G401.6 (cell line): ENCODE results near the gene CTAGE6.
"Not testable (repeated sequence)": the region's sequence is repeated elsewhere in the genome, so short reads cannot be mapped to it uniquely, and the experiment has no call there.

Experiments used
- FAIRE-seq: peaks from 2 replicates; lab custom pipeline; 2012; peaks lifted over from hg19 to GRCh38; lab: Jason Lieb, UNC

The CTAGE6 gene

DNA sequence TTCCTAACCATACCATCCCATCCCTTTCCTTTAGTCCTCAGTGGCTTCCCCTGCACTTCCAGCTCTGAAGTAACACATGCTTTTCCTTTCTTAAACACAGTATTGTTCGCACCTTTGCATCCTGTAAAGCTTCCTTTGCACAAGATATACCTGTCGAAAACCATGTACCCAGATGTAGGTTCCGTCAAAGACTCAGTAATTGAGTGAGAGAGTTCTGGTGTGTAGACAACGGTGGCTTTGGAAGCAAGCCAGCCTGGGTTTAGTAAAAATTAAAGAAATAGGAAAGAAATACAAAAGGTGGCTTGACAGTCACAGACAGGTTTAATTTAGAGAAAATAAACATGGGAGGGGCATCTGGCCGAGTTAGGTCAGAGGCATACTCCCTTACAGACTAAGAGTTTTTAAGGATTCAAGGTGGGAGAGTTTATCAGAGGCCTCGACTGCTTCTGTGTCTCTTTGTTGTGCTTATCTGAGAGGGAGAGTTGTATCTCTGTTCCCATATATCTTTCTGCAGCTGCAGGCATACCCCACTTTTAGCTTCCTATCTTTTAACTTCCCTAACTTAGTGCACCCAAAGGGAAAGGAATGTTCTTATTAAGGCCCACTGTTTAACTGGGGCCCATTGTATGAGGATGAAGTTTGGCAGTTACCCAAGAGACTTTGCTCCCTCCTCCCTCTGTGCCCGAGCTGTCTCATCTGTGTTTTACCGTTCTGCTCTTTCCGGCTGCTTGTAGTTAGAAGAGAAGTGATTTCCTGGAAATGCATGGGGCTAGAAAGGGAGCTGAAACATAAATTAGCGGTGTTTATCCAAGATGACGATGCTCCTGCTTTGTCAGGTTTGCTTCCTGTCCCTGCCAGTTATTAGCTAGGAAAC lies 42.7 kb downstream of the CTAGE6 start:
- FAIRE-seq = not testable (repeated sequence)

GRCh38 chr7:143712381-143712780 lies 45.1 kb downstream of the CTAGE6 start:
- not testable (repeated sequence) for FAIRE-seq

DNA sequence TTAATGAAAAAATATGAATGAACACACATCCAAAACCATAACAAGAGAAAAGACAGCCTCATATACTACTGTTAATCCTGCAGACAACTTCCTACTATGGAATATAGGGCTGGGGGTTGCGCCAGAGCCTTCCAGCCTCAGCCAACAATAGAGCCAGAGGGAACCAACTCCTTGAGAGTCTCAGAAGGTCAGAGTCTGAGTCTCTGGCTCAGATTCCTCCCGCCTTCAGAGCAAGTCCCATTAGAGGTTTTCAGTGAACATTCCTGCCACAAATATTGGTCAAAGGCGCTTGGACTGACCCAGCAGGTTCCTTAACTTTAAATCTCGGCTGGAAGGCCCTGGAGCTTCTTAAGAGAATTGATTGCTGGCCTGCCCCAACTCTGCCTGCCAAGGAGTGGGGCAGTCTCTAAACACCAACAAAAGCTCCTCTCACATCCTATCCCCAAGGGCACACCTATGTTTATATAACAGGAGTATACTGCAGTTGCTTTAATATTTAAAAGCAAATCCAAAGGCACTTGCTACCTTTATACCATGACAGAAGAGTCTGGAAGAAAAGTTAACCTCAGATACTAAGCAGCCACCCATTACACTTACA lies 45.7 kb downstream of the CTAGE6 start:
- not testable (repeated sequence) for FAIRE-seq

GRCh38 chr7:143709895-143710294 lies 47.6 kb downstream of the CTAGE6 start:
- FAIRE-seq = not testable (repeated sequence)
